ENCODE data around the gene HSP90AB1.
A peak's percentile ranks its signal among the peaks of the same experiment; 100 is the strongest.
"Not testable (repeated sequence)": the region's sequence is repeated elsewhere in the genome, so short reads cannot be mapped to it uniquely, and the experiment has no call there.

The HSP90AB1 gene

GRCh38 chr6:44221291-44221960 is 25.5 kb upstream of the HSP90AB1 start:
- H3K4me3 ChIP-seq (ENCODE audit: low read length): no peak overlapping the region
- peak; percentile 73 for DNase-seq (ENCODE audit: low read depth, low spot score)

GRCh38 chr6:44221961-44222335 is 25.0 kb upstream of the HSP90AB1 start:
- DNase-seq (ENCODE audit: low read depth, low spot score): no peak
- no peak overlapping the region for H3K4me3 ChIP-seq (ENCODE audit: low read length)

GRCh38 chr6:44222486-44223318 is 24.2 kb upstream of the HSP90AB1 start:
- peak overlapping the region; percentile 58 for H3K4me3 ChIP-seq (ENCODE audit: low read length)
- DNase-seq (ENCODE audit: low read depth, low spot score): no peak

- peak within 1 kb of the TSS; percentile 58 for H3K4me3 ChIP-seq (ENCODE audit: low read length)
- peak; percentile 73 for DNase-seq (ENCODE audit: low read depth, low spot score)
Measured at GRCh38 chr6:44223319-44224028, 23.4 kb upstream of the HSP90AB1 start, which contains the start of gene SLC29A1. SLC29A1 (plus strand) TSS chr6:44223595; CDS start chr6:44227314, 3,719 bp downstream.

GRCh38 chr6:44224029-44224964 is 22.6 kb upstream of the HSP90AB1 start:
- peak overlapping the region; percentile 58 for H3K4me3 ChIP-seq (ENCODE audit: low read length)
- DNase-seq (ENCODE audit: low read depth, low spot score): no peak

GRCh38 chr6:44224965-44225305 is 22.0 kb upstream of the HSP90AB1 start:
- peak overlapping the region; percentile 58 for H3K4me3 ChIP-seq (ENCODE audit: low read length)
- no peak for DNase-seq (ENCODE audit: low read depth, low spot score)

- no peak for DNase-seq (ENCODE audit: low read depth, low spot score)
- no peak overlapping the region for H3K4me3 ChIP-seq (ENCODE audit: low read length)
Measured at GRCh38 chr6:44225579-44226325, 21.1 kb upstream of the HSP90AB1 start.

GRCh38 chr6:44226368-44227147 is 20.3 kb upstream of the HSP90AB1 start:
- no peak for DNase-seq (ENCODE audit: low read depth, low spot score)
- no peak overlapping the region for H3K4me3 ChIP-seq (ENCODE audit: low read length)

- no peak overlapping the region for H3K4me3 ChIP-seq (ENCODE audit: low read length)
- no peak for DNase-seq (ENCODE audit: low read depth, low spot score)
Measured at GRCh38 chr6:44227148-44227793, 19.6 kb upstream of the HSP90AB1 start.

- no peak for DNase-seq (ENCODE audit: low read depth, low spot score)
Measured at GRCh38 chr6:44228031-44228430, 18.9 kb upstream of the HSP90AB1 start.

GRCh38 chr6:44228433-44228832 is 18.5 kb upstream of the HSP90AB1 start:
- no peak overlapping the region for H3K4me3 ChIP-seq (ENCODE audit: low read length)
- no peak for DNase-seq (ENCODE audit: low read depth, low spot score)

More at GRCh38 chr6:44228031-44228430, 18.9 kb upstream of the HSP90AB1 start:
- H3K4me3 ChIP-seq (ENCODE audit: low read length): no peak overlapping the region

GRCh38 chr6:44228836-44229235 is 18.1 kb upstream of the HSP90AB1 start:
- H3K4me3 ChIP-seq (ENCODE audit: low read length): no peak overlapping the region
- no peak for DNase-seq (ENCODE audit: low read depth, low spot score)

GRCh38 chr6:44229376-44230033 is 17.4 kb upstream of the HSP90AB1 start:
- DNase-seq (ENCODE audit: low read depth, low spot score): no peak

GRCh38 chr6:44230034-44230675 is 16.7 kb upstream of the HSP90AB1 start:
- H3K4me3 ChIP-seq (ENCODE audit: low read length): no peak overlapping the region
- no peak for DNase-seq (ENCODE audit: low read depth, low spot score)

More at GRCh38 chr6:44229376-44230033, 17.4 kb upstream of the HSP90AB1 start:
- H3K4me3 ChIP-seq (ENCODE audit: low read length): no peak overlapping the region

GRCh38 chr6:44231426-44231825 is 15.5 kb upstream of the HSP90AB1 start:
- DNase-seq (ENCODE audit: low read depth, low spot score); H3K4me3 ChIP-seq (ENCODE audit: low read length): not testable (repeated sequence)
